ENCODE results near the gene GATA3.

GATA3 gene

GRCh38 chr10:8076933-8077332 is 22.4 kb downstream of the GATA3 start:
- Histone ChIP-seq H2BK15ac (ENCODE audit: low read depth, poor library complexity, severe bottlenecking) (no peak overlapping the region), H3K4me3 (ENCODE audit: insufficient read depth in 1 of 2, low read depth in 1 of 2, low read length in 2 of 2) (no peak overlapping the region), H3K9ac (ENCODE audit: low read length) (no peak overlapping the region), H3K27me3 (ENCODE audit: control insufficient read depth in 1 of 2, insufficient read depth in 1 of 2, low read length in 2 of 2) (peaks cover 4 to 8% of the 10 kb centered on the region in 2 experiments), H3K9me3 (ENCODE audit: control insufficient read depth, low read length) (no peaks in the 10 kb centered on the region), H4K91ac (ENCODE audit: low read length) (no peak overlapping the region), H3K4me1 (ENCODE audit: control insufficient read depth, insufficient read depth, low read depth, low read length) (peaks cover 2% of the 10 kb centered on the region), H3K79me1 (replicated peaks; ENCODE audit: low read length, poor library complexity, severe bottlenecking) (no peaks in the 10 kb centered on the region), H3K27ac (ENCODE audit: low read length, poor library complexity, severe bottlenecking) (no peak overlapping the region), H2AK5ac (ENCODE audit: low read length, severe bottlenecking) (no peak overlapping the region), H3K18ac (ENCODE audit: low read depth in 1 of 2, low read length in 2 of 2) (no peak overlapping the region), H4K8ac (ENCODE audit: low read length) (no peak overlapping the region), H3K14ac (ENCODE audit: low read length in 2 of 2) (no peak overlapping the region), H2BK12ac (ENCODE audit: low read length in 2 of 2) (no peak overlapping the region), H3K4me2 (ENCODE audit: low read length, poor library complexity, severe bottlenecking) (no peak overlapping the region), H3K23ac (ENCODE audit: low read length in 2 of 2) (no peak overlapping the region), H2BK120ac (ENCODE audit: low read depth, low read length) (no peak overlapping the region), H3K4ac (ENCODE audit: low read depth in 1 of 2, low read length in 2 of 2) (no peak overlapping the region), H2AFZ (ENCODE audit: low read depth, low read length) (no peak overlapping the region), H2BK5ac (ENCODE audit: low read depth, low read length, poor library complexity, severe bottlenecking) (no peak overlapping the region), H3K36me3 (ENCODE audit: control insufficient read depth in 1 of 2, insufficient read depth in 2 of 2, low read depth in 1 of 2, low read length in 2 of 2) (no peaks in the 10 kb centered on the region)
- WGBS: 95% methylated on average over 5 of the region's 5 CpGs
- DNase-seq: no peak

- no peak overlapping the region for H2BK5ac ChIP-seq (ENCODE audit: low read depth, low read length, poor library complexity, severe bottlenecking)
- H2AFZ ChIP-seq (ENCODE audit: low read depth, low read length): no peak overlapping the region
- H3K27me3 ChIP-seq (ENCODE audit: control insufficient read depth in 1 of 2, insufficient read depth in 1 of 2, low read length in 2 of 2): peaks cover 0 to 10% of the 10 kb centered on the region in 2 experiments
- H2BK120ac ChIP-seq (ENCODE audit: low read depth, low read length): no peak overlapping the region
- WGBS: 100% methylated on average over 1 of the region's 1 CpG
- no peak overlapping the region for H3K4me2 ChIP-seq (ENCODE audit: low read length, poor library complexity, severe bottlenecking)
- no peak overlapping the region for H3K4me3 ChIP-seq (ENCODE audit: insufficient read depth in 1 of 2, low read depth in 1 of 2, low read length in 2 of 2)
- no peak overlapping the region for H3K27ac ChIP-seq (ENCODE audit: low read length, poor library complexity, severe bottlenecking)
- no peak overlapping the region for H4K91ac ChIP-seq (ENCODE audit: low read length)
- H3K14ac ChIP-seq (ENCODE audit: low read length in 2 of 2): no peak overlapping the region
- no peak overlapping the region for H3K18ac ChIP-seq (ENCODE audit: low read depth in 1 of 2, low read length in 2 of 2)
- H2BK15ac ChIP-seq (ENCODE audit: low read depth, poor library complexity, severe bottlenecking): no peak overlapping the region
- no peaks in the 10 kb centered on the region for H3K79me1 ChIP-seq (replicated peaks; ENCODE audit: low read length, poor library complexity, severe bottlenecking)
- H3K23ac ChIP-seq (ENCODE audit: low read length in 2 of 2): no peak overlapping the region
- no peak overlapping the region for H2AK5ac ChIP-seq (ENCODE audit: low read length, severe bottlenecking)
- H3K9ac ChIP-seq (ENCODE audit: low read length): no peak overlapping the region
- no peaks in the 10 kb centered on the region for H3K36me3 ChIP-seq (ENCODE audit: control insufficient read depth in 1 of 2, insufficient read depth in 2 of 2, low read depth in 1 of 2, low read length in 2 of 2)
- H3K4me1 ChIP-seq (ENCODE audit: control insufficient read depth, insufficient read depth, low read depth, low read length): peaks cover 2% of the 10 kb centered on the region
- DNase-seq: no peak
- no peak overlapping the region for H2BK12ac ChIP-seq (ENCODE audit: low read length in 2 of 2)
- H4K8ac ChIP-seq (ENCODE audit: low read length): no peak overlapping the region
- no peak overlapping the region for H3K4ac ChIP-seq (ENCODE audit: low read depth in 1 of 2, low read length in 2 of 2)
- H3K9me3 ChIP-seq (ENCODE audit: control insufficient read depth, low read length): no peaks in the 10 kb centered on the region
Observed at GRCh38 chr10:8078027-8078426, 23.5 kb downstream of the GATA3 start.

GRCh38 chr10:8079126-8079525 is 24.6 kb downstream of the GATA3 start:
- Histone ChIP-seq H3K4me3 (ENCODE audit: insufficient read depth in 1 of 2, low read depth in 1 of 2, low read length in 2 of 2) (no peak overlapping the region), H2AFZ (ENCODE audit: low read depth, low read length) (no peak overlapping the region), H3K4me1 (ENCODE audit: control insufficient read depth, insufficient read depth, low read depth, low read length) (no peaks in the 10 kb centered on the region), H3K36me3 (ENCODE audit: control insufficient read depth in 1 of 2, insufficient read depth in 2 of 2, low read depth in 1 of 2, low read length in 2 of 2) (no peaks in the 10 kb centered on the region), H2AK5ac (ENCODE audit: low read length, severe bottlenecking) (no peak overlapping the region), H3K9me3 (ENCODE audit: control insufficient read depth, low read length) (no peaks in the 10 kb centered on the region), H3K14ac (ENCODE audit: low read length in 2 of 2) (no peak overlapping the region), H3K27me3 (ENCODE audit: control insufficient read depth in 1 of 2, insufficient read depth in 1 of 2, low read length in 2 of 2) (peaks cover 0 to 19% of the 10 kb centered on the region in 2 experiments), H2BK15ac (ENCODE audit: low read depth, poor library complexity, severe bottlenecking) (no peak overlapping the region), H2BK120ac (ENCODE audit: low read depth, low read length) (no peak overlapping the region), H4K91ac (ENCODE audit: low read length) (no peak overlapping the region), H3K4ac (ENCODE audit: low read depth in 1 of 2, low read length in 2 of 2) (no peak overlapping the region), H3K9ac (ENCODE audit: low read length) (no peak overlapping the region), H3K23ac (ENCODE audit: low read length in 2 of 2) (no peak overlapping the region), H2BK5ac (ENCODE audit: low read depth, low read length, poor library complexity, severe bottlenecking) (no peak overlapping the region), H2BK12ac (ENCODE audit: low read length in 2 of 2) (no peak overlapping the region), H4K8ac (ENCODE audit: low read length) (no peak overlapping the region), H3K18ac (ENCODE audit: low read depth in 1 of 2, low read length in 2 of 2) (no peak overlapping the region), H3K79me1 (replicated peaks; ENCODE audit: low read length, poor library complexity, severe bottlenecking) (no peaks in the 10 kb centered on the region), H3K27ac (ENCODE audit: low read length, poor library complexity, severe bottlenecking) (no peak overlapping the region), H3K4me2 (ENCODE audit: low read length, poor library complexity, severe bottlenecking) (no peak overlapping the region)
- WGBS: 90% methylated on average over 3 of the region's 3 CpGs
- DNase-seq: no peak

GRCh38 chr10:8084799-8085198 is 30.3 kb downstream of the GATA3 start:
- no peak overlapping the region for H3K4me3 ChIP-seq (ENCODE audit: insufficient read depth in 1 of 2, low read depth in 1 of 2, low read length in 2 of 2)
- H3K18ac ChIP-seq (ENCODE audit: low read depth in 1 of 2, low read length in 2 of 2): no peak overlapping the region
- H3K9me3 ChIP-seq (ENCODE audit: control insufficient read depth, low read length): no peaks in the 10 kb centered on the region
- no peak overlapping the region for H4K91ac ChIP-seq (ENCODE audit: low read length)
- no peaks in the 10 kb centered on the region for H3K4me1 ChIP-seq (ENCODE audit: control insufficient read depth, insufficient read depth, low read depth, low read length)
- H2BK12ac ChIP-seq (ENCODE audit: low read length in 2 of 2): no peak overlapping the region
- no peak overlapping the region for H2BK120ac ChIP-seq (ENCODE audit: low read depth, low read length)
- no peak overlapping the region for H3K9ac ChIP-seq (ENCODE audit: low read length)
- H3K4ac ChIP-seq (ENCODE audit: low read depth in 1 of 2, low read length in 2 of 2): no peak overlapping the region
- no peak for DNase-seq
- H3K79me1 ChIP-seq (replicated peaks; ENCODE audit: low read length, poor library complexity, severe bottlenecking): no peaks in the 10 kb centered on the region
- peaks cover 0 to 23% of the 10 kb centered on the region in 2 experiments for H3K27me3 ChIP-seq (ENCODE audit: control insufficient read depth in 1 of 2, insufficient read depth in 1 of 2, low read length in 2 of 2)
- H3K4me2 ChIP-seq (ENCODE audit: low read length, poor library complexity, severe bottlenecking): no peak overlapping the region
- WGBS: 94% methylated on average over 3 of the region's 3 CpGs
- no peak overlapping the region for H4K8ac ChIP-seq (ENCODE audit: low read length)
- no peak overlapping the region for H3K14ac ChIP-seq (ENCODE audit: low read length in 2 of 2)
- no peaks in the 10 kb centered on the region for H3K36me3 ChIP-seq (ENCODE audit: control insufficient read depth in 1 of 2, insufficient read depth in 2 of 2, low read depth in 1 of 2, low read length in 2 of 2)
- H2BK5ac ChIP-seq (ENCODE audit: low read depth, low read length, poor library complexity, severe bottlenecking): no peak overlapping the region
- H3K23ac ChIP-seq (ENCODE audit: low read length in 2 of 2): no peak overlapping the region
- H2AK5ac ChIP-seq (ENCODE audit: low read length, severe bottlenecking): no peak overlapping the region
- H3K27ac ChIP-seq (ENCODE audit: low read length, poor library complexity, severe bottlenecking): no peak overlapping the region
- no peak overlapping the region for H2BK15ac ChIP-seq (ENCODE audit: low read depth, poor library complexity, severe bottlenecking)
- H2AFZ ChIP-seq (ENCODE audit: low read depth, low read length): no peak overlapping the region

Data from mesenchymal stem cell (in vitro differentiated cells and primary cell).